Measurements from ENCODE around the gene UBN2.
"Not testable (repeated sequence)": the region's sequence is repeated elsewhere in the genome, so short reads cannot be mapped to it uniquely, and the experiment has no call there.

UBN2 gene

DNA sequence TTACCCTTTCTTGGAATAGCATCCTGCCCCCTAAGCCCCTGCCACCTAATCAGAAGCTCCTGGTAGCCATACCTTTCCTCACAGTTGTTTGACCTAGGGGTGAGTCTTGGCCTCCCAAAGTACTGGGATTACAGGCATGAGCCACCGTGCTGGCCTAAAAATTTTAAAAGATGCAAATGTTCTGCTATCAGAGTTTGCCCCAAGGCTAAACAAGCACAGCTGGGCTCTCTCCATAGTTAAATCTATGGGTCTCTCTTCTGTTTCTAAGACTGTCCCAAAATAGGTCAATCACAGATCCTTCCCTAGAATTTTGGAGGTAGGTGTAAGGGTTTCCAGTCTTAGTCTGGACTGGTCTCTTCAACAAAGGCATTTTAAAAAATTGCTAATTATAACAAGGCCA is 12.9 kb upstream of the UBN2 start (continued):
- TF ChIP-seq PATZ1 (tag by site-specific recombination; IDR thresholded peaks at IDR 0.05): no peak
- no peak for TF ChIP-seq ZNF175 (tag by site-specific recombination; IDR thresholded peaks at IDR 0.05)
- TF ChIP-seq ZNF747 (tag by site-specific recombination; IDR thresholded peaks at IDR 0.05): no peak
- no peak for TF ChIP-seq MEIS1 (CRISPR knock-in tag; IDR thresholded peaks at IDR 0.05; ENCODE audit: borderline replicate concordance)
- TF ChIP-seq, protein P1, sequence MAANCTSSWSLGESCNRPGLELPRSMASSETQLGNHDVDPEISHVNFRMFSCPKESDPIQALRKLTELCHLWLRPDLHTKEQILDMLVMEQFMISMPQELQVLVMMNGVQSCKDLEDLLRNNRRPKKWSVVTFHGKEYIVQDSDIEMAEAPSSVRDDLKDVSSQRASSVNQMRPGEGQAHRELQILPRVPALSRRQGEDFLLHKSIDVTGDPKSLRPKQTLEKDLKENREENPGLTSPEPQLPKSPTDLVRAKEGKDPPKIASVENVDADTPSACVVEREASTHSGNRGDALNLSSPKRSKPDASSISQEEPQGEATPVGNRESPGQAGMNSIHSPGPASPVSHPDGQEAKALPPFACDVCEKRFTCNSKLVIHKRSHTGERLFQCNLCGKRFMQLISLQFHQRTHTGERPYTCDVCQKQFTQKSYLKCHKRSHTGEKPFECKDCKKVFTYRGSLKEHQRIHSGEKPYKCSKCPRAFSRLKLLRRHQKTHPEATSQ (tag by site-specific recombination; IDR thresholded peaks at IDR 0.05): no peak
- no peak for TF ChIP-seq GLIS2 (tag by site-specific recombination; IDR thresholded peaks at IDR 0.05)

GRCh38 chr7:139224219-139224618 is 6.8 kb upstream of the UBN2 start:
- no peaks in the 10 kb centered on the region for H3K36me3 ChIP-seq (ENCODE audit: control insufficient read depth in 2 of 2, insufficient read depth in 1 of 2, low read length in 2 of 2)
- no peaks in the 10 kb centered on the region for H3K9me3 ChIP-seq (ENCODE audit: control insufficient read depth, insufficient read depth, low read depth, low read length)
- CTCF ChIA-PET: no interaction called here
- POLR2A ChIA-PET: no interaction called here
- no peak overlapping the region for H3K4me3 ChIP-seq (ENCODE audit: low read depth, low read length)
- no peaks in the 10 kb centered on the region for H3K4me1 ChIP-seq (ENCODE audit: control insufficient read depth, insufficient read depth, low read length)
- no peak overlapping the region for H3K27ac ChIP-seq (ENCODE audit: extremely low read depth, low read depth, low read length)
- no peak for TF ChIP-seq REPIN1 (tag by site-specific recombination; IDR thresholded peaks at IDR 0.05; ENCODE audit: low read depth)
- TF ChIP-seq ZNF777 (tag by site-specific recombination; IDR thresholded peaks at IDR 0.05; ENCODE audit: borderline replicate concordance): no peak
- TF ChIP-seq, protein P2, sequence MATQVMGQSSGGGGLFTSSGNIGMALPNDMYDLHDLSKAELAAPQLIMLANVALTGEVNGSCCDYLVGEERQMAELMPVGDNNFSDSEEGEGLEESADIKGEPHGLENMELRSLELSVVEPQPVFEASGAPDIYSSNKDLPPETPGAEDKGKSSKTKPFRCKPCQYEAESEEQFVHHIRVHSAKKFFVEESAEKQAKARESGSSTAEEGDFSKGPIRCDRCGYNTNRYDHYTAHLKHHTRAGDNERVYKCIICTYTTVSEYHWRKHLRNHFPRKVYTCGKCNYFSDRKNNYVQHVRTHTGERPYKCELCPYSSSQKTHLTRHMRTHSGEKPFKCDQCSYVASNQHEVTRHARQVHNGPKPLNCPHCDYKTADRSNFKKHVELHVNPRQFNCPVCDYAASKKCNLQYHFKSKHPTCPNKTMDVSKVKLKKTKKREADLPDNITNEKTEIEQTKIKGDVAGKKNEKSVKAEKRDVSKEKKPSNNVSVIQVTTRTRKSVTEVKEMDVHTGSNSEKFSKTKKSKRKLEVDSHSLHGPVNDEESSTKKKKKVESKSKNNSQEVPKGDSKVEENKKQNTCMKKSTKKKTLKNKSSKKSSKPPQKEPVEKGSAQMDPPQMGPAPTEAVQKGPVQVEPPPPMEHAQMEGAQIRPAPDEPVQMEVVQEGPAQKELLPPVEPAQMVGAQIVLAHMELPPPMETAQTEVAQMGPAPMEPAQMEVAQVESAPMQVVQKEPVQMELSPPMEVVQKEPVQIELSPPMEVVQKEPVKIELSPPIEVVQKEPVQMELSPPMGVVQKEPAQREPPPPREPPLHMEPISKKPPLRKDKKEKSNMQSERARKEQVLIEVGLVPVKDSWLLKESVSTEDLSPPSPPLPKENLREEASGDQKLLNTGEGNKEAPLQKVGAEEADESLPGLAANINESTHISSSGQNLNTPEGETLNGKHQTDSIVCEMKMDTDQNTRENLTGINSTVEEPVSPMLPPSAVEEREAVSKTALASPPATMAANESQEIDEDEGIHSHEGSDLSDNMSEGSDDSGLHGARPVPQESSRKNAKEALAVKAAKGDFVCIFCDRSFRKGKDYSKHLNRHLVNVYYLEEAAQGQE (tag by site-specific recombination; IDR thresholded peaks at IDR 0.05): no peak
- no peak for TF ChIP-seq ZNF140 (tag by site-specific recombination; IDR thresholded peaks at IDR 0.05)
- TF ChIP-seq ZBTB49 (tag by site-specific recombination; IDR thresholded peaks at IDR 0.05; ENCODE audit: low read depth): no peak
- no peak for TF ChIP-seq ZSCAN16 (tag by site-specific recombination; IDR thresholded peaks at IDR 0.05)
- no peak for TF ChIP-seq ZNF112 (tag by site-specific recombination; IDR thresholded peaks at IDR 0.05)
- TF ChIP-seq ZNF354C (tag by site-specific recombination; IDR thresholded peaks at IDR 0.05; ENCODE audit: borderline replicate concordance, low read depth): no peak
- TF ChIP-seq ZNF416 (tag by site-specific recombination; IDR thresholded peaks at IDR 0.05): no peak
- no peak for TF ChIP-seq ZNF776 (tag by site-specific recombination; IDR thresholded peaks at IDR 0.05; ENCODE audit: borderline replicate concordance)
- no peak for TF ChIP-seq IKZF3 (tag by site-specific recombination; IDR thresholded peaks at IDR 0.05)
- no peak for TF ChIP-seq ZNF366 (tag by site-specific recombination; conservative IDR thresholded peaks at IDR 0.05)
- TF ChIP-seq ZNF239 (tag by site-specific recombination; IDR thresholded peaks at IDR 0.05): no peak
- TF ChIP-seq KLF9 (tag by site-specific recombination; IDR thresholded peaks at IDR 0.05; ENCODE audit: low read depth): no peak
- TF ChIP-seq, protein P3, sequence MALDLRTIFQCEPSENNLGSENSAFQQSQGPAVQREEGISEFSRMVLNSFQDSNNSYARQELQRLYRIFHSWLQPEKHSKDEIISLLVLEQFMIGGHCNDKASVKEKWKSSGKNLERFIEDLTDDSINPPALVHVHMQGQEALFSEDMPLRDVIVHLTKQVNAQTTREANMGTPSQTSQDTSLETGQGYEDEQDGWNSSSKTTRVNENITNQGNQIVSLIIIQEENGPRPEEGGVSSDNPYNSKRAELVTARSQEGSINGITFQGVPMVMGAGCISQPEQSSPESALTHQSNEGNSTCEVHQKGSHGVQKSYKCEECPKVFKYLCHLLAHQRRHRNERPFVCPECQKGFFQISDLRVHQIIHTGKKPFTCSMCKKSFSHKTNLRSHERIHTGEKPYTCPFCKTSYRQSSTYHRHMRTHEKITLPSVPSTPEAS (tag by site-specific recombination; IDR thresholded peaks at IDR 0.05): no peak

DNA sequence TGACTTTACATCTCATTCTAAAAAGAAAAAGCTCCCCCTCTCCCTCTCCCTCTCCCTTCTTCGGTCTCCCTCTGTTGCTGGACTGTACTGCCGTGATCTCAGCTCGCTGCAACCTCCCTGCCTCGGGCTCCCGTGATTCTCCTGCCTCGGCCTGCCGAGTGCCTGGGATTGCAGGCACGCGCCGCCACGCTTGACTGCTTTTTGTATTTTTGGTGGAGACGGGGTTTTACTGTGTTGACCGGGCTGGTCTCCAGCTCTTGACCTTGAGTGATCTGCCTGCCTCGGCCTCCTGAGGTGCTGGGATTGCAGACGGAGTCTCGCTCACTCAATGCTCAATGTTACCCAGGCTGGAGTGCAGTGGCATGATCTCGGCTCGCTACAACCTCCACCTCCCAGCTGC is 6.2 kb upstream of the UBN2 start:
- H3K27ac ChIP-seq (ENCODE audit: extremely low read depth, low read depth, low read length); H3K4me1 ChIP-seq (ENCODE audit: control insufficient read depth, insufficient read depth, low read length); H3K9me3 ChIP-seq (ENCODE audit: control insufficient read depth, insufficient read depth, low read depth, low read length); H3K4me3 ChIP-seq (ENCODE audit: low read depth, low read length); H3K36me3 ChIP-seq (ENCODE audit: control insufficient read depth in 2 of 2, insufficient read depth in 1 of 2, low read length in 2 of 2); CTCF ChIA-PET; POLR2A ChIA-PET: not testable (repeated sequence)
